ENCODE results near the gene EPHB1. TPM values are rescaled to one million over a fixed set of nuclear protein-coding genes. Genes with fewer than 3 reads are reported as not detected.
"Not testable (repeated sequence)": the region's sequence is repeated elsewhere in the genome, so short reads cannot be mapped to it uniquely, and the experiment has no call there.

Gene EPHB1
- total and polyA plus RNA-seq, 2 experiments from 2014 or later, result 0.45 to 1.7 TPM

DNA sequence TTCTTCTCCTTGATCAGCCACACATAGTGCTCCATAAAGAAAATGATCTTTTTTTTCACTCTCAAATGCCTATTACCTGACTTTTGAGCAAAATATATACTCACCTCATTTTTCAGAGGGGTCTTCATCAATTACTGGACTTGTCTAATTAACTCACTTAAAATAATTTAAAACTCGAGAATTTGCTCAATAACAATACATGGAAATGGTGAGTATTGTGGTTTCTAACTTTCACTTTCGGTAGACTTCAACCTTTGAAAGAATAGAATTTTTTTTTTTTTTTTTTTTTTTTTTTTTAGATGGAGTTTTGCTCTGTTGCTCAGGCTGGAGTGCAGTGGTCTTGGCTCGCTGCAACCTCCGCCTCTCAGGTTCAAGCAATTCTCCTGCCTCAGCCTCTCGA is 17.7 kb upstream of the EPHB1 start:
- no peaks in the 10 kb centered on the region for H3K36me3 ChIP-seq
- no peak for DNase-seq (ENCODE audit: low read depth in 1 of 2, low spot score in 1 of 2)
- peaks cover 7% of the 10 kb centered on the region for H3K4me1 ChIP-seq (ENCODE audit: low read depth)
- peaks cover 14% of the 10 kb centered on the region for H3K27me3 ChIP-seq
- H3K27ac ChIP-seq, result no peak overlapping the region
- no peak overlapping the region for H3K4me3 ChIP-seq
- TF ChIP-seq, protein P1, sequence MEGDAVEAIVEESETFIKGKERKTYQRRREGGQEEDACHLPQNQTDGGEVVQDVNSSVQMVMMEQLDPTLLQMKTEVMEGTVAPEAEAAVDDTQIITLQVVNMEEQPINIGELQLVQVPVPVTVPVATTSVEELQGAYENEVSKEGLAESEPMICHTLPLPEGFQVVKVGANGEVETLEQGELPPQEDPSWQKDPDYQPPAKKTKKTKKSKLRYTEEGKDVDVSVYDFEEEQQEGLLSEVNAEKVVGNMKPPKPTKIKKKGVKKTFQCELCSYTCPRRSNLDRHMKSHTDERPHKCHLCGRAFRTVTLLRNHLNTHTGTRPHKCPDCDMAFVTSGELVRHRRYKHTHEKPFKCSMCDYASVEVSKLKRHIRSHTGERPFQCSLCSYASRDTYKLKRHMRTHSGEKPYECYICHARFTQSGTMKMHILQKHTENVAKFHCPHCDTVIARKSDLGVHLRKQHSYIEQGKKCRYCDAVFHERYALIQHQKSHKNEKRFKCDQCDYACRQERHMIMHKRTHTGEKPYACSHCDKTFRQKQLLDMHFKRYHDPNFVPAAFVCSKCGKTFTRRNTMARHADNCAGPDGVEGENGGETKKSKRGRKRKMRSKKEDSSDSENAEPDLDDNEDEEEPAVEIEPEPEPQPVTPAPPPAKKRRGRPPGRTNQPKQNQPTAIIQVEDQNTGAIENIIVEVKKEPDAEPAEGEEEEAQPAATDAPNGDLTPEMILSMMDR (IDR thresholded peaks at IDR 0.05; ENCODE audit: low read depth, low read length), result no peak
- no peaks in the 10 kb centered on the region for H3K9me3 ChIP-seq (ENCODE audit: low read depth)

DNA sequence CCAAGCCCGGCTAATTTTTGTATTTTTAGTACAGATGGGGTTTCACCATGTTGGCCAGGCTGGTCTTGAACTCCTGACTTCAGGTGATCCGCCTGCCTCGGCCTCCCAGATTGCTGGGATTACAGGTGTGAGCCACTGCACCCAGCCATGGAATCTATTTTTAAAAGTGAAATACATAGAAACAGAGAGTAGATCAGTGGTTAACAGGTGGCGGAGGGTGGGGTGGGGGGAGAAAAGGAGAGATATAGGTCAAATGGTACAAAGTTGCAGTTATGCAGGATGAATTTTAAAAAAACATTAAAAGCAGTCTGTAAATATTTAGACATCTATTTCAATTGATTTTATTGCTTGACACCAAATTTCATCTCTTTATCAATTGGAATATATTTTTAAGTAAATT is 6.8 kb upstream of the EPHB1 start:
- not testable (repeated sequence) for H3K4me1 ChIP-seq (ENCODE audit: low read depth); DNase-seq (ENCODE audit: low read depth in 1 of 2, low spot score in 1 of 2); H3K4me3 ChIP-seq; H3K9me3 ChIP-seq (ENCODE audit: low read depth); H3K36me3 ChIP-seq; H3K27ac ChIP-seq
- H3K27me3 ChIP-seq, result peaks cover 68% of the 10 kb centered on the region

DNA sequence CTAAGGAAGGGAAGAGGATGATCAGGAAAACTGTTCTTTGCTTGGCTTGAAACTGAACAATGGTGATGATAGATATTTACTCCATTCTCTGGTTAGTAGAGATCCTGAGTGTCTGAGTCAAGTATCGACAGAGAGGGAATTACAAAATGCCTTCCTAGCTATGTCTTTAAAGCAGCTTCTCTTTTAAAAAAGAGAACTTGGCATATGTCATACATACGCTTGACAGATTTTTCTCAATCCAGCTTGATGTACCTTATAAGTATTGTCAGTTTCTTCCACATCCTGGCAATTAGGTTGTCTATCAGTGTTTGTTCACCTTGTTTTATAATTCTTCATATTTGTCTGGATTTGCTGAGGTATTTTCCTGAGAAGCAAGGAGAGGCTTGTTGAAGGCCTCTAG is 5.0 kb upstream of the EPHB1 start:
- Histone ChIP-seq H3K4me1 (ENCODE audit: low read depth) (no peaks in the 10 kb centered on the region), H3K27me3 (peaks cover 82% of the 10 kb centered on the region), H3K27ac (no peak overlapping the region), H3K36me3 (no peaks in the 10 kb centered on the region), H3K4me3 (no peak overlapping the region), H3K9me3 (ENCODE audit: low read depth) (no peaks in the 10 kb centered on the region)
- DNase-seq (ENCODE audit: low read depth in 1 of 2, low spot score in 1 of 2), result no peak
- TF ChIP-seq, protein P1 (IDR thresholded peaks at IDR 0.05; ENCODE audit: low read depth, low read length), result no peak

DNA sequence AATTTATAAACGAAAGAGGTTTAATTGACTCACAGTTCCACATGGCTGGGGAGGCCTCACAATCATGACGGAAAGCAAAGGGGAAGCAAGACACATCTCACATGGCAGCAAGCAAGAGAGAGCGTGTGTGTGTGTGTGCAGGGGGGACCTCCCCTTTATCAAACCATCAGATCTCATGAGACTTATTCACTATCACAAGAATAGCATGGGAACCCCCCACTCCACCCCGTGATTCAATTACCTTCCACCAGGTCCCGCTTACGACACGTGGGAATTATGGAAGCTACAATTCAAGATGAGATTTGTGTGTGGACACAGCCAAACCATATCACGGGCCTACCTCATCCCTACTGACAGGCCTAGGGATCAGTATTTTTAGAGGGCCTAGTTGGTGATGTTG is 3.1 kb upstream of the EPHB1 start:
- H3K27me3 ChIP-seq, result peaks cover 90% of the 10 kb centered on the region
- no peaks in the 10 kb centered on the region for H3K36me3 ChIP-seq
- TF ChIP-seq, protein P1 (IDR thresholded peaks at IDR 0.05; ENCODE audit: low read depth, low read length), result no peak
- DNase-seq (ENCODE audit: low read depth in 1 of 2, low spot score in 1 of 2), result no peak
- H3K9me3 ChIP-seq (ENCODE audit: low read depth), result no peaks in the 10 kb centered on the region
- no peak overlapping the region for H3K4me3 ChIP-seq
- no peak overlapping the region for H3K27ac ChIP-seq
- no peaks in the 10 kb centered on the region for H3K4me1 ChIP-seq (ENCODE audit: low read depth)

DNA sequence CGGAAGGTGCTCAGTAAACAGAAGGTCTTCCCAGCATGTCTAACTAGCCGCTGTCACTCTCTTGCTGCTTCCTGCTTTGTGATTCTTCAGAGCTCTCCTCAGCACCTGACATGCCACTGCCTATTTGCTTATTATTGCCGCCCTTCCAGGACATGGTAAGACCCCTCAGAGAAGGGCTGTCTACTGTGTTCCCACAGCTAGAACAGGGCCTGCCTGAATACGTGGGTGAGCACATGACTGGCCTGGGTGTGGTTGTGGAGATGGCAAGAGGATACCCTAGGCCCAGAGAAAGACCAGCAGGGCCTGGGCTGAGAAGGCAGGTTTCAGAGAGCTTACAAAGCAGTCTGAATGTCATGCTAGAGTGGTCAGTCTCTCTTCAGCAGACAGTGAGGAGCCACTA is 2.4 kb upstream of the EPHB1 start:
- H3K4me1 ChIP-seq (ENCODE audit: low read depth), result no peaks in the 10 kb centered on the region
- H3K27me3 ChIP-seq, result peaks cover 92% of the 10 kb centered on the region
- no peaks in the 10 kb centered on the region for H3K36me3 ChIP-seq
- H3K4me3 ChIP-seq, result no peak overlapping the region
- DNase-seq (ENCODE audit: low read depth in 1 of 2, low spot score in 1 of 2), result no peak
- H3K27ac ChIP-seq, result no peak overlapping the region
- no peaks in the 10 kb centered on the region for H3K9me3 ChIP-seq (ENCODE audit: low read depth)
- TF ChIP-seq, protein P1 (IDR thresholded peaks at IDR 0.05; ENCODE audit: low read depth, low read length), result no peak

DNA sequence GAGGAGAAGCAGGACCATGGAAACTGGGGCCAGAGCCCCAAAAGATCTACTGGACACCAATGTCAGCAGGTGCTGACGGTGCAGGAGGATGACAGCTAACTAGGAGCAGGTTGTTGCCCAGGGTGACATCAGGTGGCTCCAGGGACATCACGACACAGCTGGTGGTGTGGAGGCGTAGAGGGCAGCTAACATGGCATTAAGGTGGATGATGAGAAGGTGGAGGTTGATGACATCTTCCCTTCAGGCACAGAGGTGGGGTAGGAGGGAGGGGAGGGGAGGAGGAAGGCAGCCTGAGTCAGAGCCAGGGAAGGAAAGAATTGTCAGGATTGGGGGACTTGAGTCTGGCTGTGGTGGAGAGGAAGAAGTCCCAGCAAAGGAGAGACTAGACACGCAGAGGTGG is 1.5 kb upstream of the EPHB1 start:
- TF ChIP-seq, protein P1 (IDR thresholded peaks at IDR 0.05; ENCODE audit: low read depth, low read length), result no peak
- Histone ChIP-seq H3K27me3 (peaks cover 92% of the 10 kb centered on the region), H3K27ac (no peak overlapping the region), H3K4me1 (ENCODE audit: low read depth) (no peaks in the 10 kb centered on the region), H3K9me3 (ENCODE audit: low read depth) (no peaks in the 10 kb centered on the region), H3K36me3 (no peaks in the 10 kb centered on the region), H3K4me3 (no peak overlapping the region)
- no peak for DNase-seq (ENCODE audit: low read depth in 1 of 2, low spot score in 1 of 2)

Data from cardiac muscle cell (in vitro differentiated cells and primary cell).